PC-3 (cell line): Measurements from ENCODE around the gene SF3A2.

Experiments used
- CTCF ChIP-seq: fragments of 300-600 bp; sonication (generic); conservative IDR thresholded peaks from 2 replicates; pipeline ENCODE4 v1.5.1; 2017; ENCODE audit warnings: antibody characterized with exemption, low read depth, mild to moderate bottlenecking, low read length
- EZH2phosphoT487 ChIP-seq: fragments of 300-600 bp; sonication (generic); IDR thresholded peaks from 2 replicates; pipeline ENCODE4 v1.6.1; 2018; ENCODE audit warnings: mild to moderate bottlenecking, antibody characterized with exemption, low read length, borderline replicate concordance

GRCh38 chr19:2236064-2236313 lies 635 bp upstream of the SF3A2 start:
- no peak for TF ChIP-seq CTCF
- TF ChIP-seq EZH2phosphoT487, result no peak
